GM21526 (cell line): ENCODE measurements around the gene NKX2-4.

Experiments used
- ATAC-seq: cut with Tn5 transposase; IDR thresholded peaks from one replicate; pipeline ENCODE4 v1.9.1; 2021; ENCODE audit warnings: moderate library complexity; ENCODE audit not compliant: unreplicated experiment, low FRiP score

NKX2-4 gene

DNA sequence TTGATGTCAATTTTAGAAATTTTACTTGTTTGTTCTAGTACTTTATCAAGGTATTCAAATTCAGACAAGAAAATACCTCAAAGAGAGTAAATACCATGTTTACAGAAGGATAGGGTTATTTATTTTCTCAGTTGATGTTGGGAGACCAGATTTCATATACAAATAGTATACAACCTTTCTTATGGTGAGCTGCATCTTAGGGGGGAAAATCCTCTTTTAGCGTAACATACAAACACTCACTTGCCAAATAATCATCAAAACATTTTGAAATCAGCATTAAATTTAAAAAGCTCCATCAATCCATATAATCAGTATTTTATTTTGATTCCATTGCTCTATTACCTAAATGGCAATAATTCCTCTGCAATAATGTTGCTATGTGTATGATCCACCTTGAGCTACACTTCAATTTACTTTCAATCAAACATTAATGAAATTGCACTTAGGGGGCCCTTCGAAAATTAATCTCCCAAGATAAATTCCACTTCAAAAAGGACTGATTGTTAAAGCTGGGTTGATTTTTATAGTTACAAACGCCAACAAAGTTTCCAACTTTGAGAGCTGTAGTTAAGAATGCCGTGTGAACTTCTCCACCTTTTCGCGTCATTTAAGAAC lies 2.2 kb downstream of the NKX2-4 start:
- ATAC-seq: no peak

GRCh38 chr20:21394551-21394950 lies 2.8 kb downstream of the NKX2-4 start:
- no peak for ATAC-seq

DNA sequence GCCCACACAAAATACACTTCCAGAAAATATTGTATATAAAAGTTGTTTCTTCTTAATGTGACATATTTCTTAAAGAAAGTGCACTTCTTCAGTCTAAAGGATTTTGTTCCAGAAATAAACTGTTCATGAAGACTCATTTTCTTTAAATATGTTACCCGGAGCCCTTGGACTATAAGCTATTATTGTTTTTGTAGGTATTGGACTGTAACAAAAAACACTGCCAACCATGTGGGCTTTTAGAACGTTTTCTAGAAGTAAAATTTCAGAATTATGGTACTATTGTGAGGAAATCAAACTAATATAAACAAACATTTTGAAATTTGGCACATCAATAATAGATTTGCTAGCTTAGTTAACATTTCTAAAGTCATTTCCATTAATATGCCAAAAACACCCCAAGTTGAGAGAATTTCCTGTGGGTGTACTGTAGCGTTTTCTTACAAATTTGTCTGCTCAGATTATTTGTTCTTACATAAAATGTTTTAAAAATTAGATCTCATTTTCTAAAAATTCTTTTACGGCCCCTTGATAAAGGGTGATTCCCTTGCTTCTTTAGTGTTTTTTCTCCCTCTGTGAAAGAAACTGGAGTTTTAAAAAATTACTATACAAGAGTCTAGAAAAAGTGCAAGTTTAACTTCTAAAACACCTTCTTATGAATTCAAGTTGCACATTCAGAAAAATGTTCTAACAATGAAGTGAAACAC lies 3.4 kb downstream of the NKX2-4 start:
- no peak for ATAC-seq

GRCh38 chr20:21393166-21393565 lies 4.2 kb downstream of the NKX2-4 start:
- no peak for ATAC-seq

- no peak for ATAC-seq
These were observed 5.4 kb downstream of the NKX2-4 start for GRCh38 chr20:21391972-21392352.

GRCh38 chr20:21391185-21391971 lies 5.9 kb downstream of the NKX2-4 start:
- ATAC-seq: no peak

DNA sequence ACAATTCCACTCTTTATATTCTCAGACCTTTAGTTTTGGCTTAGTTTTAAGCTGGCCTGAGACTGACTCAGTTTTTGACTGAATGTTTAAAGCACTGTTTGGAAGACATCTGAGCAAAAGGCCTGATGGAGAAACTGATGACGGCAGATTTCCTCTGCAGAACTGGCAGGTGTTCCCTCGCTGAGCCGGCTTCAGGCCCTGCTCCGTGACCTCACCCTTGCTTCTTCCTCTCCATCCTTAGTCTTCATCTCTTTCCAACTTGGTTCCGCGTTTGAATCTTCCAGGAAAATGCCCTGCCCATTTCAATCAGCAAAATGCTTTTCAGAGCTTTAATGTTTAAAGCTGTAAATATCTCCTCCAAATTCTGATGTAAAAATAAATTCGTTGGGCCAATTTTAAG lies 6.6 kb downstream of the NKX2-4 start:
- no peak for ATAC-seq

DNA sequence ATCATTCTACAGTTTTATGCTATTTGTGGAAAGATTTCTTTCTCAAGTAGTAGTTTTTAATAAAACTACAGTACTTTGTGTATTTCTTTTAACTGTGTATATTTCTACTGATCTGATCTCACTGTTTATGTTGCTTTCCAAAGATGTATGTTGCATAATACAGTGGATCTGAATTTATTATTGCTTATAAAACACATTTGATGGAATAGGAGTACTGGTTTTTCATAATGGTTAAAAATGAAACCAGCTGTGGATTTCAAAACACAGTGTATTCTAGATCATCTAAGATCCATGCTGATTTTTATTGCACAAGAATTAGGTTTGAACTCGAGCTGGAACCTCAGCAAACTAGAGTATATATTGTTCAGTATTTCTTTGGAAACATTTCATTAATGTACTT lies 8.0 kb downstream of the NKX2-4 start:
- ATAC-seq: no peak

GRCh38 chr20:21388566-21388965 lies 8.8 kb downstream of the NKX2-4 start:
- no peak for ATAC-seq

DNA sequence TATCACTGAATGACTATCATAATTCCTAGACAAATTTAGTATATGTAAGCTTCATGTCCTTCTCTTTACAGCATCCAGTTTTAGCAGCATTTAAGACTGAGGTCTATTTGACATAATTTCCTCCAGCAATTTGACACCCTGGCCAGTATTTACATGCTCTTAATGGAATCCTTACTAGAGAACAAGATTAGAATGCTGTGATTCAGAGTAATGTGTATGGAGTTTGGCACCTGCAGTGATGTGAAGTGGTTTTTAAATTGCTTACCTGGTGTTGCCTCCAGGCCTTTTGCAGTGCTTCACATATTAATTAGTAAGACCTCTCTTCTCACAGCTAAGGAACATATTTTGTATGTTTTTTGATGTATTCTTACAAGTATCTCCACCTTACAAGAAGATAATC lies 9.8 kb downstream of the NKX2-4 start:
- no peak for ATAC-seq

DNA sequence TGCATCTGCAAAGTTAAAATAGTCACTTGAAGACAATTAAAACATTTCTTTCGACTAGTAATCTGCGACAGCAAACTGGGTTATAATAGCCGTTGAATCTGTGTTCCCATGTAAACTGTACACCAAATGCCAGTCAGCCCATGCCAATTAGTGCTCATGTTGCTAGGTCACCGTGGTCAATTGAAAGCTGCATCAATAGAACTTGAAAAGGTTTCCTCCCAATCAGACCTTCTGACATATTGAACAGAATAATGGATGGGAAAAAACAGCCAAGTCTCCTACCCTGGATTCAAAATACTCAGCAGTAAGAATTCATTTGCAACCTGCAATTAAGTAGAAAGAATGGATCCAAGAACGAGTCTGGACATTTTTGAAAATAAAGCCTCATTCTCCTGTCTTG lies 11.2 kb downstream of the NKX2-4 start:
- ATAC-seq: no peak

DNA sequence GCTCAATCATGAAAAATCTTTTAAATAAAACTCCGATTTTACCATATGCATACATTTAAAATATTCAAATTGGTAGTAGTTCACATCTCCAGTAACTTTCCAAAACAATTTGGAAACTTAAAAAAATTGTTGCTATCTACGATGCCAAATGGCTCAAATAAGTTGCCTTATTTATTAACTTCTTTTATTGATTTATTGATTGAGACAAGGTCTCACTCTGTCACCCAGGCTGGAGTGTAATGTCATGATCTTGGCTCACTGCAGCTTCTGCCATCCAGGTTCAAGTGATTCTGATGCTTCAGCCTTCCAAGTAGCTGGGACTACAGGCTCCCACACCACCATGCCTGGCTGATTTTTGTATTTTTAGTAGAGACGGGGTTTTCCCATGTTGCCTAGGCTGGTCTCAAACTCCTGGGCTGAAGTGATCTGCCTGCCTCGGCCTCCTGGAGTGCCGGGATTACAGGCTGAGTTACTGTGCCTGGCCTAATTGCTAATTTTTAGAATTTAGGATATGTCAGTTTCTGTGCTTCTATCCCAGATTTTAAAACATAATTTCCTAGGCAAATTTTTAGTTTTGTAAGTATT lies 12.9 kb downstream of the NKX2-4 start:
- ATAC-seq: no peak

DNA sequence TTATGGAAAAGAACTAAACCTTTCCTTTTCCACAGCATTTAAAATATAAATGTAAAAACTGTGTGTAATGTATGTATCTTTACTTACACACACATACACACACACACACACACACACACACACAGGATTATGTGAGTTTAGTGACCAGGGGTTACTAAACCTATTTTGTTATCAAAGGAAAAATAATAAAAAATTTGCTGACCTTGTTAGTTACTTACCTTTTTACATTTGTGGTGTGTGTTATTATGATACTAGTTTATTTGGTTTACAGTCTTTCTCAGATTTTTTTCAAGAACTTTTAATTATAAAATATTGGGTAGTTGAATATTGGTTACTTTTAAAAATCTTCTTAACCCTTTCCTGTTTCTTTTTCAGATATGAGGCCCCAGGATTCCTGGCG lies 15.7 kb downstream of the NKX2-4 start:
- no peak for ATAC-seq

GRCh38 chr20:21380711-21381110 lies 16.6 kb downstream of the NKX2-4 start:
- ATAC-seq: no peak

DNA sequence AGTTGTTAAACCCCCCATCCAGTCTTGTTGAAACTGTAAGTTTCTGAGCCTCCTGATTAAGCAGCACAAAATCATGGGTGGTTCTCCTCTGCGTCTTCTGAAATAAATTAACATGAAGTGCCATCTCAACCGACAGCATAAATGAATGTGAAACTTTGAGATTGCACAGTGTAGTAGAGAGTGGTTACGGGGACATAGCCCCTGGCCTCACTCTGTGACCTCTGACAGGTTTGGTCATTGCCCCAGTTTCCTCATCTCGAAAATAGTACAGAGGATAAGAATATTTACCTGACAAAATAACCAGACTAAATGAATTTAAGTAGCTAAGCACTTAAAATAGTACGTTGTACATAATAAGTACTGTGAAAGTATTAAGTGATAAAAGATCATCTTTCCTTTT lies 19.1 kb downstream of the NKX2-4 start:
- no peak for ATAC-seq

GRCh38 chr20:21377701-21378100 lies 19.6 kb downstream of the NKX2-4 start:
- ATAC-seq: no peak

DNA sequence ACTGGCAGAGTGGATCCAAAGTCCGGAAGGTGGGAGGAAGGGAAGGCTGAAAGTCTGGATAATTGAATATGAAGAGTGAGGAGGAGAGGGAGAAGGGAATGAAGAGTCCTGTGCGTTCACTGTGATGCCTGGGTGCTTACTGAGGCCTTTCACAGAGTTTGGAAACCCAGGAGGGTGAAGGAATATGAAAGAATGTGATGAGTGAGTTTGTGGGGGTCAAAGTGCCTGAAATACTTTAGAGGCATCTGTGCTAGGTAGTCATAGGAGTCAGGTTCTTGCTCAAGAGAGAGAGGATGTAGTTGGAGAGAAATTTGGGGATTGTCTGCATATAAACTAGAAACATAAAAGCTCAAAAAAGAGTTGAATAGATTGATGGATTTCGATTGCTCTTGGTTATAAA lies 20.7 kb downstream of the NKX2-4 start:
- no peak for ATAC-seq

DNA sequence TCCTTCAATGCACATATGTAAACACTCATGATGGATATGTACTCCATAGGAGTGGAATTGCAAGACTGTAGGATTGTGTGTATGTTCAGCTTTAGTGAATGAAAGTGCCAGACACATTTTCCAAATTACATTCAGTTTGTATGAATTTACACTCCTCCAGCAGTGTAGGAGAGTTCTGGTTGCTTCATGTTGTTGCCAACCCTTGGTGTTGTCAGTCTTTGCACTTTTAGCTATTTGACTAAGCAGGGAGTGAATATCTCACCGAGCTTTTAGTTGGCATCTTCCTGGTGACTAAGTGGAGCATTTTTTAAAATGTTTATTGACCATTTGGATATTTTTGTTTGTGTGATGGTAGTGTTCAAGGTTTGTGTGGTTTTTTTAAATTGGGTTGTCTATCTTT lies 23.9 kb downstream of the NKX2-4 start:
- no peak for ATAC-seq

GRCh38 chr20:21372016-21372415 lies 25.3 kb downstream of the NKX2-4 start:
- no peak for ATAC-seq

DNA sequence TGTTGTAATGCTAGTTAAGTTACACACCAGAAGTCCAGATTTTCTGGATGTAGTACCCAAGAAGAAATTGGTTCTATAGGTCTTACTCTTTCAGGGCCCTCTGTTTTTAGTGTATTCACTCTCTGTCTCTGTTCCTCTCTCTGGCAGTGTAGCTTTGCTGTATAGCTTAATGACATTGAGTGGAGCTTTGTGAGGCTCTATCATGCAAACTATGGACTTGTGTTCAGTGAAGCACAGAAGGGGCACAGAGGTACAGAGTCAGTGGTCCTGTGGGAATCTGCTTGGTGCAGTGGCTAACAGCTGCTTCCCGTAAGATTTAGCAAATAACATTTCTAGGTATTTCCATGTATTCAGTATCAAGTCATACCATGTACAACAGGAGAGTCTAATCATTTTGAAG lies 26.1 kb downstream of the NKX2-4 start:
- ATAC-seq: no peak

- no peak for ATAC-seq
These were observed 28.5 kb downstream of the NKX2-4 start for GRCh38 chr20:21368791-21369190.
